ENCODE data around the gene C1orf167. TPM values are rescaled to one million over a fixed set of nuclear protein-coding genes. Genes with fewer than 3 reads are reported as not detected.

C1orf167 gene
- total RNA-seq, 1 donor from 2014 or later, result 6.8 TPM

DNA sequence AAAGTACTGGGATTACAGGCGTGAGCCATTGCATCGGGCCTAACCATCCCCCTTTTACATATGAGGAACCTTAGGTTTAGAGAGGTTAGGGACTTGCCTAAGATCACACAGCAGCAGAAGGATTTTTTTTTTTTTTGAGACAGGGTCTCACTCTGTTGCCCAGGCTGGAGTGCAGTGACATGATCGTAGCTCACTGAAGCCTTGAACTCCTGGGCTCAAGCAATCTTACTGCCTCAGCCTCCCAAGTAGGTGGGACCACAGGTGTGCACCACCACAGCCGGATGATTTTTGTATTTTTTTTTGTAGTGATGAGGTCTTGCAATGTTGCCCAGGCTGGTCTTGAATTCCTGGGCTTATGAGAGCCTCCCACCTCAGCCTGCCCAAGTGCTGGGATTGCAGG, 2.2 kb upstream of the C1orf167 start:
- H3K4me3 ChIP-seq (ENCODE audit: low read length in 3 of 3), result no peak overlapping the region
- no peaks in the 10 kb centered on the region for H3K36me3 ChIP-seq (ENCODE audit: control insufficient read depth in 3 of 3, insufficient read depth in 3 of 3, low read length in 3 of 3)
- H3K9me3 ChIP-seq (ENCODE audit: control insufficient read depth in 3 of 3, low read length in 3 of 3), result no peaks in the 10 kb centered on the region
- H3K4me1 ChIP-seq (ENCODE audit: control insufficient read depth in 3 of 3, insufficient read depth in 3 of 3, low read length in 3 of 3), result peaks cover 0 to 4% (median 3%) of the 10 kb centered on the region in 3 donors
- no peak overlapping the region for H3K9ac ChIP-seq (ENCODE audit: low read depth in 1 of 3, low read length in 3 of 3)
- H3K27ac ChIP-seq (ENCODE audit: low read depth, low read length), result no peak overlapping the region
- peaks cover 15 to 26% (median 24%) of the 10 kb centered on the region in 3 donors for H3K27me3 ChIP-seq (ENCODE audit: control insufficient read depth in 3 of 3, insufficient read depth in 3 of 3, low read length in 3 of 3)

DNA sequence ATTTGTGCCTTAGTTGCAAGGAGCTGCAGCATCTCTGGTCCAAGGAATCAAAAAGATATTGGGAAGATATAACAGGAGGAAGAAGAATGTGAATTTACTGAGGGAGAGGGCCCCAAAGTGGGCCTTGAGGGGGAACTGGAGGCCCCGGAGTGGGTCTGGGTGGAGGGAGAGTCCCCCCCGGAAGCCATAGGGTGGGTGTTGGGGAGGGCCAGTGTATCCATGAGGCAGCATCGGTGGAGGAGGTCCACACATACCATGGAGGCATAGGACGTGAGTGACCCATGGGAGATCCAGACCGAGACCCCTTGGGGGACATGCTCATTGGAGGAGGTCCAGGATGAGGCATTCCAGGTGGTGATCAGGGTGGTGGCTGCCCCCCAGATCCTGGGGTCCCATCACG, 708 bp upstream of the C1orf167 start:
- H3K27ac ChIP-seq (ENCODE audit: low read depth, low read length), result no peak overlapping the region
- peaks cover 15 to 26% (median 24%) of the 10 kb centered on the region in 3 donors for H3K27me3 ChIP-seq (ENCODE audit: control insufficient read depth in 3 of 3, insufficient read depth in 3 of 3, low read length in 3 of 3)
- no peaks in the 10 kb centered on the region for H3K9me3 ChIP-seq (ENCODE audit: control insufficient read depth in 3 of 3, low read length in 3 of 3)
- H3K4me3 ChIP-seq (ENCODE audit: low read length in 3 of 3), result no peak overlapping the region
- no peak overlapping the region for H3K9ac ChIP-seq (ENCODE audit: low read depth in 1 of 3, low read length in 3 of 3)
- no peaks in the 10 kb centered on the region for H3K36me3 ChIP-seq (ENCODE audit: control insufficient read depth in 3 of 3, insufficient read depth in 3 of 3, low read length in 3 of 3)
- H3K4me1 ChIP-seq (ENCODE audit: control insufficient read depth in 3 of 3, insufficient read depth in 3 of 3, low read length in 3 of 3), result peaks cover 0 to 4% (median 3%) of the 10 kb centered on the region in 3 donors

DNA sequence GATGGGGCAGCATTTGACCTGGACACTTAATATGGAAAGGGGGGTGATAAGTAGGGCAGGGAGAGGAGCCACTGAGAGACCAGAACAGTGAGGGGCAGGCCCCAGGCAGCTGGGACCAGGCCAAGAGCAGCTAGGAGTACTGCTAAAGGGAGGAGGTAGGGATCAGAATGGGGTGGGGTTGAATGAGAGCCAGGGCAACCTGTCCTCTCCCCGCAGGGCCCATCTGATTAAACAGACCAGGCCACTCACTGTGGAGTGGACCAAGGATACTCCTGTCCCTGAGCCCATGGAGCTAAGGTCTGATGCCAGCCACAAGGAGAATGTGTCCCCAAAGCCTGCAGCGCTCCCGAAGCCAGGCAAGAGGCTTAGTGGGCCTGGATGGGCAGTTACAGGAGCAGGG, 2.1 kb downstream of the C1orf167 start:
- Histone ChIP-seq H3K4me3 (ENCODE audit: low read length in 3 of 3) (no peak overlapping the region), H3K36me3 (ENCODE audit: control insufficient read depth in 3 of 3, insufficient read depth in 3 of 3, low read length in 3 of 3) (no peaks in the 10 kb centered on the region), H3K27ac (ENCODE audit: low read depth, low read length) (no peak overlapping the region), H3K27me3 (ENCODE audit: control insufficient read depth in 3 of 3, insufficient read depth in 3 of 3, low read length in 3 of 3) (peaks cover 15 to 26% (median 24%) of the 10 kb centered on the region in 3 donors), H3K4me1 (ENCODE audit: control insufficient read depth in 3 of 3, insufficient read depth in 3 of 3, low read length in 3 of 3) (peaks cover 0 to 4% (median 3%) of the 10 kb centered on the region in 3 donors), H3K9ac (ENCODE audit: low read depth in 1 of 3, low read length in 3 of 3) (no peak overlapping the region), H3K9me3 (ENCODE audit: control insufficient read depth in 3 of 3, low read length in 3 of 3) (no peaks in the 10 kb centered on the region)

DNA sequence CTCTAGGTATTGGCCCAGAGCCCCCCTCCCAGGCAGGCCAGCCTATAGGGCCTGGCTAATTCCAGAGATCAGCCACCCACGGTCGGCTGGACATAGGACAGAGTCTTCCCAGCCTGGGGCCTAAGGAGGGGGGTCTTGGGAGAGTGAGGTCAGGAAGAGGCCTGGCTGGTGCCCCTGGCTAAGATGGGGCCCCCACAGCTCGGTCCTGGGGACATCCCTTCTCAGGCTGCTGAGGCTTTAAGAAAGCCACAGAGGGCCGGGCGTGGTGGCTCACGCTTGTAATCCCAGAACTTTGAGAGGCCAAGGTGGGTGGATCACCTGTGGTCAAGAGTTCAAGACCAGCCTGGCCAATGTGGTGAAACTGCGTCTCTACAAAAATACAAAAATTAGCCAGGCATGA, 2.5 kb downstream of the C1orf167 start:
- Histone ChIP-seq H3K4me3 (ENCODE audit: low read length in 3 of 3) (no peak overlapping the region), H3K9me3 (ENCODE audit: control insufficient read depth in 3 of 3, low read length in 3 of 3) (no peaks in the 10 kb centered on the region), H3K4me1 (ENCODE audit: control insufficient read depth in 3 of 3, insufficient read depth in 3 of 3, low read length in 3 of 3) (peaks cover 0 to 4% (median 3%) of the 10 kb centered on the region in 3 donors), H3K27me3 (ENCODE audit: control insufficient read depth in 3 of 3, insufficient read depth in 3 of 3, low read length in 3 of 3) (peaks cover 15 to 26% (median 24%) of the 10 kb centered on the region in 3 donors), H3K27ac (ENCODE audit: low read depth, low read length) (no peak overlapping the region), H3K9ac (ENCODE audit: low read depth in 1 of 3, low read length in 3 of 3) (no peak overlapping the region), H3K36me3 (ENCODE audit: control insufficient read depth in 3 of 3, insufficient read depth in 3 of 3, low read length in 3 of 3) (no peaks in the 10 kb centered on the region)

DNA sequence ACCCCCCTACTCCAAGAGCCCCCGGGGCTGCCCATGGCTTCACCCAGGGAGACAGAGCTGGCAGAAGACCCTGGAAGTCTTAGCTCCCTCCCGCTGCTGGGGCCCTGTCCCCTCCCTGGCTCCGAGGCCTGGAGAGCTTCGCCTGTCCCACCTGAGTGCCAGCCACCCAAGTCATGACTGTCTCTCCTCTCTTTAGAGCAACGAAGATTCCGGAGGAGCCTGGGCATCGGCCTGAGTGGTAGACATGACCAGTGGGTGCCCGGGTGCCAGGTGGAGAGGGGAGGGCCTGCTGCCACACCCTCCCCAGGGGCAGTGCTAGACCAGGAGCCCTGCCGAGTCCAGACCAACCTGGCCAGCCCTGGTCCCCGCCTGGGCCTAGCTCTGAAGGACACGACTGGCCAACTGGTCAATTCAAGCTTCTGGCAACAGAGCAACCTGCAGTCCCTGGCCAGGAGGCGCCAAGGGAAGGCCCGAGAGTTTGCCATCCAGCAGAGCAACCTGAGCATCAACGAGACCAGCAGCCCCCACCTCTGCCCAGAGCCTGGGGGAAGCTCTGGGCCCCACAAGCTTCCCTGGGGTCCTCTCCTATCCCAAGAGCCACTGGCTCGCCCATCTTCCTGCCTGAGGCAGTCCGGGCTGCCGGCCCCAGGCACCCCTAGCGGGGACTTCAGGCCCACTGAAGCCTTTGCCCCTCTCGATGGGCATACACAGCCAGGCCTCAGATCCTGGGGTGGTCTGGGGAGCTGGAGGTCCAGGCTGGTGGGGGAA, 3.9 kb downstream of the C1orf167 start:
- H3K27me3 ChIP-seq (ENCODE audit: control insufficient read depth in 3 of 3, insufficient read depth in 3 of 3, low read length in 3 of 3), result peaks cover 12 to 24% (median 20%) of the 10 kb centered on the region in 3 donors
- peaks cover 0 to 4% (median 3%) of the 10 kb centered on the region in 3 donors for H3K4me1 ChIP-seq (ENCODE audit: control insufficient read depth in 3 of 3, insufficient read depth in 3 of 3, low read length in 3 of 3)
- no peak overlapping the region for H3K4me3 ChIP-seq (ENCODE audit: low read length in 3 of 3)
- H3K9me3 ChIP-seq (ENCODE audit: control insufficient read depth in 3 of 3, low read length in 3 of 3), result no peaks in the 10 kb centered on the region
- H3K36me3 ChIP-seq (ENCODE audit: control insufficient read depth in 3 of 3, insufficient read depth in 3 of 3, low read length in 3 of 3), result no peaks in the 10 kb centered on the region
- no peak overlapping the region for H3K27ac ChIP-seq (ENCODE audit: low read depth, low read length)
- no peak overlapping the region for H3K9ac ChIP-seq (ENCODE audit: low read depth in 1 of 3, low read length in 3 of 3)

DNA sequence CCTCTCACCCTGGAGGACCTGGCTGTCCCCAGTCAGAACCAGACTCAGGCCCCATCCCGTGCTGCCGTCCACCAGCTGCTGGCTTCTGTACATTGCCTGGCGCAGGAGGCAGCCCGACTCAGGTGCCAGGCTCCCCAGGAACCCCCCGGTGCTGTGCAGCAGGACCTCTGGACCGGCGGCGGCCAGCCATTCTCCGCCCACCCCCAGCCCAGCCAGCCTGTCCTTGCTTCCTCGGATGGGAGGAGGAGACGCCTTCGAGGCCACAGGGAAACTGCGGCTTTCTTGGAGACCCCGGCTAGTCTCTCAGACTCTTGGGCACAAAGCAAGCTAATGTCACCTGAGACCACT, 4.4 kb downstream of the C1orf167 start:
- H3K9ac ChIP-seq (ENCODE audit: low read depth in 1 of 3, low read length in 3 of 3), result no peak overlapping the region
- H3K27me3 ChIP-seq (ENCODE audit: control insufficient read depth in 3 of 3, insufficient read depth in 3 of 3, low read length in 3 of 3), result peaks cover 8 to 20% (median 15%) of the 10 kb centered on the region in 3 donors
- H3K4me3 ChIP-seq (ENCODE audit: low read length in 3 of 3), result no peak overlapping the region
- H3K4me1 ChIP-seq (ENCODE audit: control insufficient read depth in 3 of 3, insufficient read depth in 3 of 3, low read length in 3 of 3), result peaks cover 0 to 4% (median 3%) of the 10 kb centered on the region in 3 donors
- no peaks in the 10 kb centered on the region for H3K9me3 ChIP-seq (ENCODE audit: control insufficient read depth in 3 of 3, low read length in 3 of 3)
- H3K27ac ChIP-seq (ENCODE audit: low read depth, low read length), result no peak overlapping the region
- no peaks in the 10 kb centered on the region for H3K36me3 ChIP-seq (ENCODE audit: control insufficient read depth in 3 of 3, insufficient read depth in 3 of 3, low read length in 3 of 3)

DNA sequence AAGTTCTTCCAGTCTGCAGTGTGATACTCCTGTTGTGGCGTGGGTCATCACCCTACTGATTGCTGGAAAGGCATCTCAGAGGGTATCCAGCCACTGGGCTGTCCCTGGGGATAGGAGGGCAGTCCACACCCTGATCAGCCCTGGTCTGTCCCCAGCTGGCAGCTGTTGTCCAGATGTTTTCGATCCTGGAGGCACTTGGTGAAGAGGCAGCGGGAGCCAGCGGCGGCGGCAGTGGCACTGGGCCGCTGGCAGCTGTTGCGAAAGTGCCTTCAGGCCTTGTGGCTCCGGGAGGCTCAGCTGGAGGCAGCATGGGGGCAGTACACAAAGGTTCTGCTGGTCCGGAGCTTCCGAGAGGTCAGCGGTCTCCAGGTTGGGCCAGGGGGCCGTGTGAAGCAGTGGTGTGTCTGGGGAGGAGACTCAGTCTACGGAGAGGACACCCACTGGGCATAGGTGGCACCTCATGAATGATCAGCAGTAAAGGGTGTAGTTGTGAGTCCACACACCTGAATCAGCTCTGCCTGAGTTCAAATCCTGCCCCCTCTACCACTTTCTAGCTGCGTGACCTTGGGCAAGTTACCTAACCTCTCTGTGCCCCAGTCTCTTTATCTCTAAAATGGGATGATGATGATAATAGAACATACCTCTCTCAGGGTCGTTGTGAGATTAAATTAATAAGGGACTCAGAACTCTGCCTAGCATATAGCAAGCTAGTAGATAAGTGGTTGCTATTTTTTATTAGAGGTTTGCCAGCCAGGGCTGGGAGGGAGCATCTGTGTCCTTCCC, 6.1 kb downstream of the C1orf167 start:
- Histone ChIP-seq H3K9ac (ENCODE audit: low read depth in 1 of 3, low read length in 3 of 3) (no peak overlapping the region), H3K36me3 (ENCODE audit: control insufficient read depth in 3 of 3, insufficient read depth in 3 of 3, low read length in 3 of 3) (no peaks in the 10 kb centered on the region), H3K4me1 (ENCODE audit: control insufficient read depth in 3 of 3, insufficient read depth in 3 of 3, low read length in 3 of 3) (no peaks in the 10 kb centered on the region), H3K27me3 (ENCODE audit: control insufficient read depth in 3 of 3, insufficient read depth in 3 of 3, low read length in 3 of 3) (peaks cover 0 to 4% (median 0%) of the 10 kb centered on the region in 3 donors), H3K4me3 (ENCODE audit: low read length in 3 of 3) (no peak overlapping the region), H3K9me3 (ENCODE audit: control insufficient read depth in 3 of 3, low read length in 3 of 3) (no peaks in the 10 kb centered on the region), H3K27ac (ENCODE audit: low read depth, low read length) (no peak overlapping the region)

DNA sequence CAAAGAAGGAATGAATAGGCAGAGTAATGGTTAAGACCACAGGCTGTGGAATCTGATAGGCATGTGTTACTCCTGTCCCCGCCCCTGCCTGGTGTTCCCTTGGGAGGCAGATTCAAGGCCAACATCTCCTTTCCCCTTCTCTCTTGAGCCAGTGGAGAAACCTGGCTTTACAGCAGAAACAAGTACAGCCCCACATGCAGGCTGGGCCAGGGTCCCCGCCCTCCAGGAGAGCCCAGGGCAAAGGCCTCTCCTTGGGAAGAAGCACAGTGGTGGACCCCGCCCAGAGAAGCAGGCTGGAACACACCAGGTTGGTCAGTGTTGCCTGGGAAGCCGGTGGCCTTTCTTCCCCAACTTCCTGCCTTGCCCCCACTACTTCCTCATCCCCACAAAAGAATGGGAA, 6.8 kb downstream of the C1orf167 start:
- H3K27ac ChIP-seq (ENCODE audit: low read depth, low read length), result no peak overlapping the region
- H3K9me3 ChIP-seq (ENCODE audit: control insufficient read depth in 3 of 3, low read length in 3 of 3), result no peaks in the 10 kb centered on the region
- no peaks in the 10 kb centered on the region for H3K36me3 ChIP-seq (ENCODE audit: control insufficient read depth in 3 of 3, insufficient read depth in 3 of 3, low read length in 3 of 3)
- H3K4me3 ChIP-seq (ENCODE audit: low read length in 3 of 3), result no peak overlapping the region
- no peaks in the 10 kb centered on the region for H3K27me3 ChIP-seq (ENCODE audit: control insufficient read depth in 3 of 3, insufficient read depth in 3 of 3, low read length in 3 of 3)
- no peaks in the 10 kb centered on the region for H3K4me1 ChIP-seq (ENCODE audit: control insufficient read depth in 3 of 3, insufficient read depth in 3 of 3, low read length in 3 of 3)
- no peak overlapping the region for H3K9ac ChIP-seq (ENCODE audit: low read depth in 1 of 3, low read length in 3 of 3)

DNA sequence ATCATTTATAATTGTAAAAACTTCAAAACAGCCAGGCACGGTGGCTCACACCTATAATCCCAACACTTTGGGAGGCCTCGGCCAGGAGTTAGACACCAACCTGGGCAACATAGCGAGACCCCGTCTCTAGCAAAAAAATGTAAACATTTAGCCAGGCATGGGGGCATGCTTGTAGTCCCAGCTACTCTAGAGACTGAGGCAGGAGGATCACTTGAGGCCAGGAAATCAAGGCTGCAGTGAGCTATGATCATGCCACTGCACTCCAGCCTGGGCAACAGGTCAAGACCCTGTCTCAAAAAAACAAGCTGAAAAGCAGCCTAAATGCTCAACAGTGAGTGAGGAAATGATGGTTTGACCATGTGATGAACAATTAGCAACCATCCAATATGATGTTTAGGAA, 7.3 kb downstream of the C1orf167 start:
- Histone ChIP-seq H3K9ac (ENCODE audit: low read depth in 1 of 3, low read length in 3 of 3) (no peak overlapping the region), H3K27me3 (ENCODE audit: control insufficient read depth in 3 of 3, insufficient read depth in 3 of 3, low read length in 3 of 3) (no peaks in the 10 kb centered on the region), H3K36me3 (ENCODE audit: control insufficient read depth in 3 of 3, insufficient read depth in 3 of 3, low read length in 3 of 3) (no peaks in the 10 kb centered on the region), H3K4me3 (ENCODE audit: low read length in 3 of 3) (no peak overlapping the region), H3K27ac (ENCODE audit: low read depth, low read length) (no peak overlapping the region), H3K9me3 (ENCODE audit: control insufficient read depth in 3 of 3, low read length in 3 of 3) (no peaks in the 10 kb centered on the region), H3K4me1 (ENCODE audit: control insufficient read depth in 3 of 3, insufficient read depth in 3 of 3, low read length in 3 of 3) (no peaks in the 10 kb centered on the region)

DNA sequence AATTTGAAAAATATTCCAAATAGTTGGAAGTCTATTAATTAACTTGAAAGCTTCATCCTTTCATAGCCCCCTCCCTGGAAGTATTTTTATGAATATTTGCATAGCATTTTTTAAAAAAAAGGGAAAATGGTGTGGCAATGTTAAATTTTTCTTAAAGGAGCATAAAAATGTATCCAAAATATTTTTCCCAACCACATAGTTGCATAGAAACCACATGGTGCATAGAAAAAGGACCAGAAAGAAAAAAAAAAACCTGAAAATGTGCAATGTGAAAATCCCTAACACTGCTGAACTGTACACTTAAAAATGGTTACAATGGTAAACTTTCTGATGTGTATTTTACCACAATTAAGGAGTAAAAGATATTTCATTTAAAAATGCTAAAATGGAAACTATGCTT, 8.0 kb downstream of the C1orf167 start:
- Histone ChIP-seq H3K9ac (ENCODE audit: low read depth in 1 of 3, low read length in 3 of 3) (no peak overlapping the region), H3K36me3 (ENCODE audit: control insufficient read depth in 3 of 3, insufficient read depth in 3 of 3, low read length in 3 of 3) (no peaks in the 10 kb centered on the region), H3K27me3 (ENCODE audit: control insufficient read depth in 3 of 3, insufficient read depth in 3 of 3, low read length in 3 of 3) (no peaks in the 10 kb centered on the region), H3K9me3 (ENCODE audit: control insufficient read depth in 3 of 3, low read length in 3 of 3) (no peaks in the 10 kb centered on the region), H3K4me1 (ENCODE audit: control insufficient read depth in 3 of 3, insufficient read depth in 3 of 3, low read length in 3 of 3) (no peaks in the 10 kb centered on the region), H3K4me3 (ENCODE audit: low read length in 3 of 3) (no peak overlapping the region), H3K27ac (ENCODE audit: low read depth, low read length) (no peak overlapping the region)

All from skeletal muscle tissue (tissue), 4 donors.